HG02678 (cell line): ENCODE data around the gene DCPS.
"Not testable (repeated sequence)": the region's sequence is repeated elsewhere in the genome, so short reads cannot be mapped to it uniquely, and the experiment has no call there.

ENCODE experiments used
- ATAC-seq: cut with Tn5 transposase; IDR thresholded peaks from one replicate; pipeline ENCODE4 v1.9.1; 2021; ENCODE audit warnings: mild to moderate bottlenecking, moderate library complexity; ENCODE audit not compliant: unreplicated experiment

The DCPS gene

DNA sequence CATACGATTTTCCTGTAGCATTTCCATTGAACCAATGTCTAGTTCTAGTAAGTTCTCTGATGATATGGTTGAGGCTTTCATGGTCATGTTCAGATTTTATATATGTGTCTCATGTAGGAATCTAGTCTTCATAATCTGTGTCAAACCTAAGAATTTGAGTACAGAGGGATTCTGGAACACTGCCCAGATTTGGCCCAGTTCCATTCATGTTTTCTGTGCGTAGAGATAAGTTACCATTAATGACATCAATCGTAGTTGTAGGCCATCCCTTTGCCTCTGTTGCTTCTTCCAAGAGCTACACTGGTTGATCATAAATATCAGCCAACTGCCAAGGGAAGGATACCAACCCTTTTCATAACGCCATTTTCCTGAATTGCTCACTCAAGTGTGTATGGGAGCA is 74.9 kb downstream of the DCPS start:
- no peak for ATAC-seq

DNA sequence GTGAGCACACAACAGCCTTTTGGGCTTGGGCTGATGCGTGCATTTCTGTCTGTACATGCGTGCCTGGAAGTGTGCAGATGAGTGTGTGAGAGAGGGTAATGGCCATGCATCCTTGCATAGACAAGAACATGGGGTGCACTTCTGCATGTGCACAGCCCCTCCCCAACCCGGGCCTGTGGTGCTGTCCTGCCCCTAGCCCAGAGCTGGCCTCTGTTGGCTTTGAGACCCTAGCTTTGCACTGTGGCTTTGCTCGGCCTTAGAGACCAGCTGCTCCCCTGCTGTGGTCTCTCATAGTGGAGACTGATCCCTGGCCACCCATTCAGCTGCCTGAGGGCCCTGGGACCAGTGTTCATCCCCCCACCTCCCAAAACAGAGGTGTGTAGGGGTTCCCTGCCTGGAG is 77.0 kb downstream of the DCPS start:
- ATAC-seq: no peak

DNA sequence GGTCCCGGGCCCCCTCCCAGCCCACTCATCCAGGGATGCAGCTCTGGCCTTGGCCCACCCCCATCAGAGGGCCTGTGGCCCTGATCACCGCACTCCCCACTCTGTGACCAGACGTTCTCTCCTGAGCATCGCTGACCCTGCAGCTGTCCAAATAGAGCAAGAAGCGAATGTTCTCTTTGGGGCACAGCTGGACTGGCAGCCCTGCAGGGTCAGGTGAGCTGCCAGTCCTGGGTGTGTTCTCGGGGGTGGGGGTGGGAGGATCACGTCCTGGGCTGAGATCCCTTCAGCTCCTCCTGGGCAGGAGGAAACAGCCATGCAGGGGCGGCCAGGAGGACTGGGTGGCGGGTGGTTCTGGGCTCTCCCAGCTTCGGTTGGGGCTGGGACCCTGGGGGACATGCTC is 78.1 kb downstream of the DCPS start:
- ATAC-seq: not testable (repeated sequence)

DNA sequence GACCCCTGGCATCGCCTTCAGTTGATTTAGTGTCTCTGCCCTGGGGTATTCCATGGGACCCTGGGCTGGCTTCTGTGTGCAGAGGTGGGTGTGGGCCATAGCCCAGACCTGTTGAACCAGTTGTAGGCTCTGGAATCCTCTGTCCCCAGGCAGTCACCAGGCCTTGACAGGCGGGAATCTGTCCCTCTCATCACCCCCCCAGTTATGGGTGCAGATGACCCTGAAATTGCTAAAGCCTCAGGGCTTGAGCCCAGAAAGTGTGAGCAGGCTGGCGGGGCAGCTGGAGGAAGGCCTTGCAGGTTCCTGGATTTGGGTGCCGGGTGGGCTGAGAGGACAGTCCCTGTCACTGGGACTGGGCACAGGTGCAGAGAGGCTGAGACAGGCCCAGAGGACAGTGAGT is 78.8 kb downstream of the DCPS start:
- not testable (repeated sequence) for ATAC-seq

DNA sequence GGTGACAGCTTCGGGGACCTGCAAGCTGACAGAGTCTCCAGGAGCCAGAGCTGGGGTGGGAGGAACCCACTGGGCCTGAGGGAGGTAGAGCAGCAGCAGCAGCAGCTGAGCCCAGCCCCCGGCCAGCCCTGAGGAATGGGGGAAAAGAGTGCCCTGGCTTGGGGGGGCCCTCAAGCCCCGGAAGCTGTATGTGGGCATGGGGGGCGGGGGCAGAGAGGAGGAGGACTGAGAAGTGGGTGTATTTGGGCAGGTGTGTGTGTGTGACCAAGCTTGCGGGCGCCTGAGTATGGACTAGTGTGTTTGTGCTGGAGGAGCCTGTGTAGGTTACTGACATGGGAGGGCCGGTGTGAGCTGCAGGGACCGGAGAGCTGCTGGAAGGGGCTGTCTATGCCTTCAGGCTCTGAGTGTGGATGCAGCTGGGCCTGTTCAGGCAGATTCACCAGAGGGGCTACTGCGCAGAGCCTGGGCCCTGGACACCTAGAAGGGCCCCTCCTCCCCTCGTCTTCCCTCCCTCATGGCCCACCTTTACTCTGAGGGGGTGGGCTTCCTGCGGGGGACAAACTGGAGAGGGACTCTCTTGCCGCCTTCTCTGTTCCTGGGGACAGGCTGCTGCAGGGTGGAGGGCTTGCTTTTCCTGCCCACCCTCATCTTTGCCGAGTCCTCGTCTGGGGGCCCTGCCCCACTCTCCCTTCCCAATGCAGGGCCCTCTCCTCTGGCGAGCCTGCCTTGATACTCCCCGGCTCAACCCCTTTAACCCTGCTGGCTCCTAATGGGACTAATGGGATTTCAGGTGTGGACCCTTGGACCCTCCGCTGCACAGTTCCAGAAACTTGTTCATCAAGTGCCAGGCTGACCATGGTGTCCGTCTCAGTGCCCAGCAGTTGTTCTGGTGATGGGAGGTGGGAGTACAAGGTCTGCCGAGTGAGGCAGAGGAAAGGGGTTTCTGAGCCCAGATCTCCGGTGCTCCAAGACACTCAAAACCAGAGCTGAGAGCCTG is 79.8 kb downstream of the DCPS start:
- no peak for ATAC-seq

GRCh38 chr11:126384449-126385070 is 80.7 kb downstream of the DCPS start:
- ATAC-seq: no peak

GRCh38 chr11:126385991-126386728 is 82.3 kb downstream of the DCPS start:
- ATAC-seq: no peak

GRCh38 chr11:126386729-126387071 is 82.8 kb downstream of the DCPS start:
- not testable (repeated sequence) for ATAC-seq

DNA sequence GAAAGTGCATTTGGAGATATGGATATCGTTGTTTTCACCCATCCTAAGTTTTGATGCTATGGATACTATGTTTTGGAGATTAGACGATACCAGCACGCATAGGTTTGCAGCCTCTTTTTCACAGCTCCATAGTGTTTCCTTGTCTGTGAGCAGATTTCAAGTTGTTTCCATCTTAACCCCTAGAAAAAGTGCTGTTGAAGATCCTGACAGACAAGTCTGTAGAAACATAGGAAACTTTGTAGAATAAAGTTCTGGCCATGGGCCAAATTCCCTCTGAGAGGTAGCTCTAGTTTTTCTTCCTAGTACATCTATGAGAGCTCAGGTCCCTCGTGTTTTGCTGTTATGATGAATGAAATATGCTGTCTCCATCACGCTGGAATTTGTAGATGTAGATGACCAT is 84.0 kb downstream of the DCPS start:
- no peak for ATAC-seq

- ATAC-seq: no peak
Observed at GRCh38 chr11:126390272-126390867, 86.5 kb downstream of the DCPS start.

GRCh38 chr11:126391286-126391954 is 87.6 kb downstream of the DCPS start:
- ATAC-seq: no peak

GRCh38 chr11:126391970-126392632 is 88.2 kb downstream of the DCPS start:
- ATAC-seq: peak; percentile 78

GRCh38 chr11:126392633-126393013 is 88.8 kb downstream of the DCPS start:
- peak; percentile 11 for ATAC-seq

DNA sequence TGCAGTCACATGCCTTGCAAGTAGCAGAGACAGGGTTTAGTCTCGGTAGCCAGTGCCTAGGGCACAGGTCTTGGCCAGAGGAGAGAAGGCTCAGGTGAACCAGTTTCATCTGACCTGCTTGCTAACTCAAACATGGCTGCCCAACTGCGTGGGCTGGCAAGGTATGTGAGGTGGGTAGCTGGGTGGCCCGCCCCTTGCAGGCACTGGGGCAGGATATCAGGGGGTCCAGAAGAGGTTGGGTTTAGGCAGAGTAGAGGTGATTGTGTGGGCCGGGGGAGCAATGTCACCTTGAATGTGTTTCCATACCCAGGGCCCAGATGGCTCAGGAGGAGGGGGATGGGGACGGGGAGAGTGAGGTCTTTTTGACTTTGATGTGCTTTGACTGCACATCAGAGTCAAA is 89.3 kb downstream of the DCPS start:
- no peak for ATAC-seq

DNA sequence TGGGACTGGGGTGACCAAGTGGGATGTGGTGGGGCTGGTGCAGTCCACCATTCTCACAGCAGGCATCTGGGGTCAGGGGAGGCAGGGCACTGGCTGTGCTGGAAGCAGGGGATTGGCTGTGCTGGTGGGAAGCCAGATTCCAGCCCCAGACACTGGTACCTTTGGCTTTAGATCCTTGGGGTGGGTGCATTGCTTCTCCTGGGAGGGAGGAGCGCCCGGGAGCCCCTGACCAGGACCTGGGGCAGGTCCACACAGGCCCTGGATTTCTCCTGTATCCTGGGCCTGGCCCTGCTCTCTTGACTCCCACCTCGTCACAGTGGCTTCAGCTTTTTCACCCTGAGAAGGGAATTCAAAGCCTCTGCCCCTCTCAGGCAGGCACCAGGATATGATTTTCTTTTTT is 90.2 kb downstream of the DCPS start:
- ATAC-seq: no peak

DNA sequence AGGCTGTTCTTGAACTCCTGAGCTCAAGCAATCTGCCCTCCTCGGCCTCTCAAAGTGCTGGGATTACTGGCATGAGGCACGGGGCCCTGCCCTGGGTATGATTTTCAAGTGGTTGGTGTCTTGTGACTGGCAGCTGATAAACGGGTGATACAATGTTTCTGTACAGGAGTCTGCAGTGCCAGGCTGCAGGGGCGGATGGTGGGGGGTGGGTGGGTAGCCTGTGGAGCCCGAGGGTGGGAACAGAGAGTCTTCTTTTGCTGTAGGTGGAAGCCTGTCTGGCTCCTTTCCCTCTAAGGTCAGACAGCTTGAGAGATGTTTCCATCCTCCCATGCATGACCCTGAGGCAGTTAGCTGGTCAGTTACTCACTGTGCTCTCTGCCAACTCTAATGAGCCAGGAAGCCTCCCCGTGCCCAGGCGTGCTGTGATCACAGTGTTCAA is 90.8 kb downstream of the DCPS start:
- not testable (repeated sequence) for ATAC-seq
